Neural crest cell (in vitro differentiated cells): ENCODE results near the gene STK38L. TPM values are rescaled to one million over a fixed set of nuclear protein-coding genes. Genes with fewer than 3 reads are reported as not detected.

Source experiments
- DNase-seq: peaks from one replicate; pipeline ENCODE4 v3.0.0; 2021; ENCODE audit warnings: low read depth, mixed read lengths, low spot score
- H3K27ac Mint-ChIP-seq: one replicate; pipeline ENCODE4 v1.8.0; 2021; ENCODE audit warnings: mild to moderate bottlenecking, mixed read lengths; ENCODE audit not compliant: unreplicated experiment
- H3K27me3 Mint-ChIP-seq: 2 replicates; pipeline ENCODE4 v1.8.0; 2021; ENCODE audit warnings: low read depth, mild to moderate bottlenecking, mixed read lengths
- H3K36me3 Mint-ChIP-seq: 2 replicates; pipeline ENCODE4 v1.8.0; 2021; ENCODE audit warnings: low read depth, mild to moderate bottlenecking, mixed read lengths
- H3K4me1 Mint-ChIP-seq: 2 replicates; pipeline ENCODE4 v1.8.0; 2021; ENCODE audit warnings: mixed read lengths
- H3K4me3 Mint-ChIP-seq: one replicate; pipeline ENCODE4 v1.8.0; 2021; ENCODE audit warnings: mild to moderate bottlenecking, mixed read lengths
- H3K9me3 Mint-ChIP-seq: 2 replicates; pipeline ENCODE4 v1.8.0; 2021; ENCODE audit warnings: mixed read lengths
- total RNA-seq: library from RNA; stranded (reverse); gene quantifications from 2 replicates; pipeline ENCODE4 v1.2.1, GENCODE V29; 2021
- TF ChIP-seq, protein P1 (sequence below): fragments of 200-600 bp; sonication (generic); conservative IDR thresholded peaks from 2 replicates; pipeline ENCODE4 v1.5.0; 2021; ENCODE audit warnings: antibody characterized with exemption, mild to moderate bottlenecking

The STK38L gene
- total RNA-seq, 1 donor from 2014 or later: 29.9 TPM

DNA sequence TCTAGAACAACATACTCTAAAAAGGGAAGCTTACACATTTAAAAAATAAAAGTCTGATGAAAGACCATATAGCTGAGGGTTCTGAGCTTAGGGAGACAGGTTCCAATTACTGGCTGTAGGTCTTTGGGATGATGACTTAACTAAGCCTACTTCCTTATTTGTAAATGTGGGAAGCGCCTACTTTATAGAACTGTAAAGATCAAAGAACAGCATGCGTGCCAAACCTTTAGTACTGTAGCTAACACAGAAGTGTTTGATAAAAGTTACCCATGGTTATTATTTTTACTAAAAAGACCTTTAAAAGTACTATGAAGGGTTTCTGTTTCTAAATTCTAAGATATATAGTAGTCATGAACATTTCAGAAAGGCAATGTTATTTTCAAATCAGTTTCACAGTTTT is 35.7 kb downstream of the STK38L start:
- no peak for DNase-seq
- Mint-ChIP-seq H3K27me3 (no peaks in the 10 kb centered on the region), H3K27ac (no peak overlapping the region), H3K36me3 (no peaks in the 10 kb centered on the region), H3K4me3 (no peak overlapping the region), H3K4me1 (peaks cover 16% of the 10 kb centered on the region), H3K9me3 (no peaks in the 10 kb centered on the region)
- TF ChIP-seq, protein P1, sequence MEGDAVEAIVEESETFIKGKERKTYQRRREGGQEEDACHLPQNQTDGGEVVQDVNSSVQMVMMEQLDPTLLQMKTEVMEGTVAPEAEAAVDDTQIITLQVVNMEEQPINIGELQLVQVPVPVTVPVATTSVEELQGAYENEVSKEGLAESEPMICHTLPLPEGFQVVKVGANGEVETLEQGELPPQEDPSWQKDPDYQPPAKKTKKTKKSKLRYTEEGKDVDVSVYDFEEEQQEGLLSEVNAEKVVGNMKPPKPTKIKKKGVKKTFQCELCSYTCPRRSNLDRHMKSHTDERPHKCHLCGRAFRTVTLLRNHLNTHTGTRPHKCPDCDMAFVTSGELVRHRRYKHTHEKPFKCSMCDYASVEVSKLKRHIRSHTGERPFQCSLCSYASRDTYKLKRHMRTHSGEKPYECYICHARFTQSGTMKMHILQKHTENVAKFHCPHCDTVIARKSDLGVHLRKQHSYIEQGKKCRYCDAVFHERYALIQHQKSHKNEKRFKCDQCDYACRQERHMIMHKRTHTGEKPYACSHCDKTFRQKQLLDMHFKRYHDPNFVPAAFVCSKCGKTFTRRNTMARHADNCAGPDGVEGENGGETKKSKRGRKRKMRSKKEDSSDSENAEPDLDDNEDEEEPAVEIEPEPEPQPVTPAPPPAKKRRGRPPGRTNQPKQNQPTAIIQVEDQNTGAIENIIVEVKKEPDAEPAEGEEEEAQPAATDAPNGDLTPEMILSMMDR: no peak

GRCh38 chr12:27280412-27280811 is 36.3 kb downstream of the STK38L start:
- H3K36me3 Mint-ChIP-seq: no peaks in the 10 kb centered on the region

GRCh38 chr12:27282754-27283153 is 38.7 kb downstream of the STK38L start:
- Mint-ChIP-seq H3K4me1 (peaks cover 9% of the 10 kb centered on the region), H3K36me3 (no peaks in the 10 kb centered on the region), H3K9me3 (no peaks in the 10 kb centered on the region), H3K27ac (no peak overlapping the region), H3K4me3 (no peak overlapping the region), H3K27me3 (no peaks in the 10 kb centered on the region)
- DNase-seq: no peak
- TF ChIP-seq, protein P1: no peak

More at GRCh38 chr12:27280412-27280811, 36.3 kb downstream of the STK38L start:
- Mint-ChIP-seq H3K27ac (no peak overlapping the region), H3K4me3 (no peak overlapping the region), H3K27me3 (no peaks in the 10 kb centered on the region), H3K4me1 (peaks cover 18% of the 10 kb centered on the region), H3K9me3 (no peaks in the 10 kb centered on the region)
- DNase-seq: no peak
- TF ChIP-seq, protein P1: no peak

GRCh38 chr12:27284021-27284420 is 39.9 kb downstream of the STK38L start:
- Mint-ChIP-seq H3K9me3 (no peaks in the 10 kb centered on the region), H3K4me1 (peaks cover 9% of the 10 kb centered on the region), H3K27ac (no peak overlapping the region), H3K4me3 (no peak overlapping the region), H3K36me3 (no peaks in the 10 kb centered on the region), H3K27me3 (no peaks in the 10 kb centered on the region)
- TF ChIP-seq, protein P1: no peak
- no peak for DNase-seq

- DNase-seq: no peak
- Mint-ChIP-seq H3K4me3 (no peak overlapping the region), H3K27me3 (no peaks in the 10 kb centered on the region), H3K9me3 (no peaks in the 10 kb centered on the region), H3K4me1 (peaks cover 14% of the 10 kb centered on the region), H3K36me3 (no peaks in the 10 kb centered on the region), H3K27ac (no peak overlapping the region)
- TF ChIP-seq, protein P1: no peak
Observed at GRCh38 chr12:27284751-27285150, 40.7 kb downstream of the STK38L start.

DNA sequence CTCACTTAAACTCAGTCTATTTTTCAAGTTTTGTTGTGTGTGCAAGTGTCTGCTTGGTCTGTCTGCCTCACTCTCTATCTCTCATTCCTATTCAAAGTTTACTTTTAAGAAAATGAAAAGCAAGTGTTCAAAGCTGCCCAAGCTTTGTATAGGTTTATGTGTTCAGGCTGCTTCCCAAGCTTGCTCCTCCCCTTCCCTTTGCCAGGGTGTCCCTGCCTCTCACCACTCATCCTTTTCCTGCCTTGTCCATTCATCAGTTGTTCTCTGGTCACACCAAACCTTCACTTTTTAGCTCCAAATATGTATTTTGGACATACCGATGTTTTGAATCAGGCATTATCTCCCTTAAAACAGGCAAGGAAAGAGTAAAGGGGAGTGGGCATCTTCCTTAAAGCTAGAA is 41.3 kb downstream of the STK38L start:
- DNase-seq: no peak
- Mint-ChIP-seq H3K27ac (no peak overlapping the region), H3K9me3 (no peaks in the 10 kb centered on the region), H3K4me1 (peaks cover 17% of the 10 kb centered on the region), H3K4me3 (no peak overlapping the region), H3K27me3 (no peaks in the 10 kb centered on the region), H3K36me3 (no peaks in the 10 kb centered on the region)
- TF ChIP-seq, protein P1: no peak
